Muscle layer of duodenum (tissue), 2 donors: Measurements from ENCODE around the gene PAX5.

ENCODE experiments used
- H3K27ac ChIP-seq: one replicate; pipeline ENCODE4 v1.7.0; 2013; ENCODE audit warnings: mild to moderate bottlenecking, low read length
- H3K27me3 ChIP-seq: one replicate; pipeline ENCODE4 v1.7.0; 2013; ENCODE audit warnings: low read depth, mild to moderate bottlenecking, control low read depth, low read length
- H3K36me3 ChIP-seq, 2 donors: one replicate each; pipeline ENCODE4 v1.7.0; 2013; ENCODE audit warnings: low read length in 2 of 2, control low read depth in 1 of 2, mild to moderate bottlenecking in 1 of 2; ENCODE audit not compliant: insufficient read depth in 2 of 2, control insufficient read depth in 1 of 2
- H3K4me1 ChIP-seq, 2 donors: one replicate each; pipeline ENCODE4 v1.7.0; 2013; ENCODE audit warnings: low read length in 2 of 2, mild to moderate bottlenecking in 2 of 2, control low read depth in 1 of 2, moderate library complexity in 1 of 2; ENCODE audit not compliant: insufficient read depth in 2 of 2, control insufficient read depth in 1 of 2
- H3K4me3 ChIP-seq, 2 donors: one replicate each; pipeline ENCODE4 v1.7.0; 2013; ENCODE audit warnings: low read length in 2 of 2, low read depth in 1 of 2, mild to moderate bottlenecking in 1 of 2
- H3K9me3 ChIP-seq, 2 donors: one replicate each; pipeline ENCODE4 v1.7.0; 2013; ENCODE audit warnings: low read length in 2 of 2, control low read depth in 1 of 2, mild to moderate bottlenecking in 1 of 2; ENCODE audit not compliant: control insufficient read depth in 1 of 2
- donor health status: healthy.

Gene PAX5

GRCh38 chr9:36840898-36841536, 193.1 kb downstream of the PAX5 start:
- Histone ChIP-seq H3K4me1 (no peaks in the 10 kb centered on the region), H3K9me3 (no peaks in the 10 kb centered on the region), H3K27me3 (no peaks in the 10 kb centered on the region), H3K27ac (no peak overlapping the region), H3K4me3 (no peak overlapping the region), H3K36me3 (no peaks in the 10 kb centered on the region)

- no peaks in the 10 kb centered on the region for H3K9me3 ChIP-seq
- no peaks in the 10 kb centered on the region for H3K36me3 ChIP-seq
- H3K4me3 ChIP-seq: no peak overlapping the region
- H3K27ac ChIP-seq: no peak overlapping the region
- H3K27me3 ChIP-seq: no peaks in the 10 kb centered on the region
- H3K4me1 ChIP-seq: no peaks in the 10 kb centered on the region
These were observed 194.8 kb downstream of the PAX5 start for GRCh38 chr9:36839131-36839885.

- H3K4me3 ChIP-seq: no peak overlapping the region
- no peak overlapping the region for H3K27ac ChIP-seq
- H3K4me1 ChIP-seq: no peaks in the 10 kb centered on the region
- no peaks in the 10 kb centered on the region for H3K9me3 ChIP-seq
- H3K36me3 ChIP-seq: no peaks in the 10 kb centered on the region
- H3K27me3 ChIP-seq: no peaks in the 10 kb centered on the region
These were observed 196.3 kb downstream of the PAX5 start for GRCh38 chr9:36837431-36838405.

- Histone ChIP-seq H3K36me3 (no peaks in the 10 kb centered on the region), H3K4me3 (no peak overlapping the region), H3K27ac (no peak overlapping the region), H3K4me1 (no peaks in the 10 kb centered on the region), H3K9me3 (no peaks in the 10 kb centered on the region), H3K27me3 (no peaks in the 10 kb centered on the region)
These were observed 197.6 kb downstream of the PAX5 start for GRCh38 chr9:36836486-36836885.

- H3K9me3 ChIP-seq: no peaks in the 10 kb centered on the region
These were observed 198.6 kb downstream of the PAX5 start for GRCh38 chr9:36835271-36835996.

GRCh38 chr9:36834736-36835135, 199.3 kb downstream of the PAX5 start:
- Histone ChIP-seq H3K4me3 (no peak overlapping the region), H3K4me1 (no peaks in the 10 kb centered on the region), H3K9me3 (no peaks in the 10 kb centered on the region), H3K36me3 (no peaks in the 10 kb centered on the region), H3K27me3 (no peaks in the 10 kb centered on the region), H3K27ac (no peak overlapping the region)

More at GRCh38 chr9:36835271-36835996, 198.6 kb downstream of the PAX5 start:
- H3K4me3 ChIP-seq: no peak overlapping the region
- no peaks in the 10 kb centered on the region for H3K36me3 ChIP-seq
- no peaks in the 10 kb centered on the region for H3K27me3 ChIP-seq
- no peaks in the 10 kb centered on the region for H3K4me1 ChIP-seq
- H3K27ac ChIP-seq: no peak overlapping the region

GRCh38 chr9:36833954-36834353, 200.1 kb downstream of the PAX5 start:
- Histone ChIP-seq H3K9me3 (no peaks in the 10 kb centered on the region), H3K4me1 (no peaks in the 10 kb centered on the region), H3K4me3 (no peak overlapping the region), H3K27me3 (no peaks in the 10 kb centered on the region), H3K27ac (no peak overlapping the region), H3K36me3 (no peaks in the 10 kb centered on the region)

- no peaks in the 10 kb centered on the region for H3K27me3 ChIP-seq
- H3K4me3 ChIP-seq: no peak overlapping the region
- no peak overlapping the region for H3K27ac ChIP-seq
- no peaks in the 10 kb centered on the region for H3K36me3 ChIP-seq
- H3K9me3 ChIP-seq: no peaks in the 10 kb centered on the region
- H3K4me1 ChIP-seq: no peaks in the 10 kb centered on the region
These were observed 201.8 kb downstream of the PAX5 start for GRCh38 chr9:36832164-36832795.

GRCh38 chr9:36831381-36832161, 202.5 kb downstream of the PAX5 start:
- H3K9me3 ChIP-seq: no peaks in the 10 kb centered on the region
- H3K4me1 ChIP-seq: no peaks in the 10 kb centered on the region
- H3K27me3 ChIP-seq: no peaks in the 10 kb centered on the region
- H3K36me3 ChIP-seq: no peaks in the 10 kb centered on the region
- H3K4me3 ChIP-seq: no peak overlapping the region
- H3K27ac ChIP-seq: no peak overlapping the region

GRCh38 chr9:36828611-36829013, 205.5 kb downstream of the PAX5 start:
- Histone ChIP-seq H3K27me3 (no peaks in the 10 kb centered on the region), H3K4me1 (no peaks in the 10 kb centered on the region), H3K9me3 (no peaks in the 10 kb centered on the region), H3K36me3 (no peaks in the 10 kb centered on the region), H3K4me3 (no peak overlapping the region), H3K27ac (no peak overlapping the region)
